Bronchial epithelial cell (primary cell): ENCODE measurements around the gene NOL4L. TPM values are rescaled to one million over a fixed set of nuclear protein-coding genes. Genes with fewer than 3 reads are reported as not detected.

Experiments
- DNase-seq: peaks from one replicate; pipeline ENCODE4 v3.0.0-alpha.2; 2010; ENCODE audit warnings: low read depth
- FAIRE-seq: peaks from 2 replicates; lab custom pipeline; 2011; peaks lifted over from hg19 to GRCh38; lab: Jason Lieb, UNC
- H3K27me3 ChIP-seq: 2 replicates; pipeline ENCODE4 v1.5.1; 2011; ENCODE audit warnings: low read length; ENCODE audit not compliant: control insufficient read depth, insufficient read depth
- H3K36me3 ChIP-seq: 2 replicates; pipeline ENCODE4 v1.5.1; 2011; ENCODE audit warnings: low read length; ENCODE audit not compliant: control insufficient read depth, insufficient read depth
- H3K4me3 ChIP-seq: 2 replicates; pipeline ENCODE4 v1.5.1; 2011; ENCODE audit warnings: mild to moderate bottlenecking, low read depth, low read length, control low read depth
- total RNA-seq: library from RNA; depleted of rRNA; stranded (reverse); fragments of >200 nt; gene quantifications from 2 replicates; pipeline ENCODE4 v1.2.1, GENCODE V29; 2014
- TF ChIP-seq, protein P1 (sequence below): IDR thresholded peaks from 2 replicates; pipeline ENCODE4 v1.5.1; 2011; ENCODE audit warnings: mild to moderate bottlenecking, moderate library complexity, low read length, control low read depth, inconsistent platforms; ENCODE audit not compliant: insufficient read depth, severe bottlenecking

Gene NOL4L
- total RNA-seq, 1 donor from 2014 or later: 1.8 TPM

GRCh38 chr20:32562495-32562911 is 22.6 kb downstream of the NOL4L start:
- FAIRE-seq: no peak
- TF ChIP-seq, protein P1, sequence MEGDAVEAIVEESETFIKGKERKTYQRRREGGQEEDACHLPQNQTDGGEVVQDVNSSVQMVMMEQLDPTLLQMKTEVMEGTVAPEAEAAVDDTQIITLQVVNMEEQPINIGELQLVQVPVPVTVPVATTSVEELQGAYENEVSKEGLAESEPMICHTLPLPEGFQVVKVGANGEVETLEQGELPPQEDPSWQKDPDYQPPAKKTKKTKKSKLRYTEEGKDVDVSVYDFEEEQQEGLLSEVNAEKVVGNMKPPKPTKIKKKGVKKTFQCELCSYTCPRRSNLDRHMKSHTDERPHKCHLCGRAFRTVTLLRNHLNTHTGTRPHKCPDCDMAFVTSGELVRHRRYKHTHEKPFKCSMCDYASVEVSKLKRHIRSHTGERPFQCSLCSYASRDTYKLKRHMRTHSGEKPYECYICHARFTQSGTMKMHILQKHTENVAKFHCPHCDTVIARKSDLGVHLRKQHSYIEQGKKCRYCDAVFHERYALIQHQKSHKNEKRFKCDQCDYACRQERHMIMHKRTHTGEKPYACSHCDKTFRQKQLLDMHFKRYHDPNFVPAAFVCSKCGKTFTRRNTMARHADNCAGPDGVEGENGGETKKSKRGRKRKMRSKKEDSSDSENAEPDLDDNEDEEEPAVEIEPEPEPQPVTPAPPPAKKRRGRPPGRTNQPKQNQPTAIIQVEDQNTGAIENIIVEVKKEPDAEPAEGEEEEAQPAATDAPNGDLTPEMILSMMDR: no peak

DNA sequence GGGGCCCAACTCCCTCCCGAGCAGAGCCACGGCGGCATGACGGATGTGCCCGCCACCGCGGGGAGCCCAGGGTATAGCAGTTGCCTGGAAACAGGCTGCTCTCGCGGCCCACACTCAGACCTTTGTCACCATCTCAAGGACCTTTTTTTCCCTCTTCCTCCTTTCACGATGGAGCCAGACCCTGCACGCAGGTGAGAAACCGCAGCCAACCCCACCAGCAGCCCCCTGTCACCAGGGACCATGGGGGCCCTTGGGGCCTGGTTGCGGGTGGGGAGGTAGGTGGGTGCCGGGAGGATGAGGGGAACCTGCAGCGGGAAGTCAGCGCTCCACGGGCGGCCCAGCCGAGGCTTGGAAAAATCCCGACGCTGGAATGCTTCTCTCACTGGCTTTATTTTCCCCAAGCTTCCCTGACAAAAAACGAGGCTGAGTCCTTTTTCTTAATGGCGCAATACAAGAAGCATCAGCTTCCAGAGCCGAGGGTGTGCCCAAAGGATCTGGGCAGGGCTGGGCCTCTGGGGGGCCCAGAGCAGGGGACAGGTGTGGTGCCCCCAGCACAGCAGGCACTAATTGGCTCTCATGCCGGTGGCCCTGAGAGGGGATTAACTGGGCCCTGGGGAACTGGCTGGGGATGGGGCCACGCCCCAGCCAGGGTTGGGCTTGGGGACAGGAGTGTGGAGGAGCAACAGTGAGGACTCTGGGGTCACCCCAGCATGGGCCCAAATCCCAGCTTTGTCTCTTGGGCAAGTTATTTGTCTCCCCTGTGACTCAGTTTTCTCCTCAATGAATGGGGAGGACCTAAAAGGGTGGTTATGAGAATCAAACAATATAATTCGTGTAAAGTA is 23.9 kb downstream of the NOL4L start:
- TF ChIP-seq, protein P1: no peak
- H3K27me3 ChIP-seq: no peaks in the 10 kb centered on the region
- FAIRE-seq (no peak), DNase-seq (no peak)
- H3K4me3 ChIP-seq: no peak overlapping the region
- no peaks in the 10 kb centered on the region for H3K36me3 ChIP-seq

More at GRCh38 chr20:32562495-32562911, 22.6 kb downstream of the NOL4L start:
- no peaks in the 10 kb centered on the region for H3K36me3 ChIP-seq
- DNase-seq: no peak
- no peaks in the 10 kb centered on the region for H3K27me3 ChIP-seq
- H3K4me3 ChIP-seq: no peak overlapping the region

GRCh38 chr20:32560482-32560988 is 24.6 kb downstream of the NOL4L start:
- DNase-seq: no peak
- TF ChIP-seq, protein P1: no peak
- Histone ChIP-seq H3K36me3 (no peaks in the 10 kb centered on the region), H3K27me3 (no peaks in the 10 kb centered on the region), H3K4me3 (no peak overlapping the region)
- FAIRE-seq: no peak

- FAIRE-seq: no peak
- no peak overlapping the region for H3K4me3 ChIP-seq
- peak; percentile 28 for DNase-seq
- no peaks in the 10 kb centered on the region for H3K27me3 ChIP-seq
- no peaks in the 10 kb centered on the region for H3K36me3 ChIP-seq
- TF ChIP-seq, protein P1: no peak
Measured at GRCh38 chr20:32559753-32560380, 25.3 kb downstream of the NOL4L start.

- no peak overlapping the region for H3K4me3 ChIP-seq
- H3K27me3 ChIP-seq: no peaks in the 10 kb centered on the region
- DNase-seq (no peak), FAIRE-seq (no peak)
- no peaks in the 10 kb centered on the region for H3K36me3 ChIP-seq
- TF ChIP-seq, protein P1: no peak
Measured at GRCh38 chr20:32559205-32559752, 25.9 kb downstream of the NOL4L start.
